Lower leg skin (tissue), 3 donors: ENCODE measurements around the gene CEP85.

Experiments used
- POLR2A ChIP-seq, 2 donors: fragments of 450-650 bp; IDR thresholded peaks; one replicate each; pipeline ENCODE4 v1.6.1; 2016 to 2017; ENCODE audit warnings: antibody characterized with exemption in 2 of 2, mild to moderate bottlenecking in 1 of 2, moderate library complexity in 1 of 2
- TF ChIP-seq, protein P1 (sequence below), 3 donors: fragments of 450-650 bp; IDR thresholded peaks; one replicate each; pipeline ENCODE4 v1.5.1; 2016; ENCODE audit warnings: antibody characterized with exemption in 3 of 3, mild to moderate bottlenecking in 3 of 3, moderate library complexity in 2 of 3

DNA sequence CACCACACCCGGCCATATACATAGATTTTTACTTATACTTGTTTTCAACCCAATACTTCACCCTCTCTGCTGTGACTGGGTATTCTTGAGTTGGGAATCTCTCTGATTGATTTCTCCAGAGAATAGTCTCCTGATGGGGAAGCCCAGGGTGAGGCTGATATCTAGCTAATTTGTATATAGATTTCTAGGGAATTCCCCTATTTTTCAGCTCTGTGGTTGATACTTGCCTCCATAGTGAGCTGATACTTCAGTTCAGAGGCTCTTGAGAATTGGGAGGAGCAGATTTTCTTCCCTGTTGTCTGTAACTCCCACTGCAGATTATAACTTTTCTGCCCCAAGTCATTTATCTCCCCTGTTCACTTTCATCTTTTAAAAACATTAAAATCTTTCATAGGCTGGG is 31.4 kb downstream of the CEP85 start:
- TF ChIP-seq POLR2A (IDR thresholded peaks at IDR 0.05), result no peak
- TF ChIP-seq, protein P1, sequence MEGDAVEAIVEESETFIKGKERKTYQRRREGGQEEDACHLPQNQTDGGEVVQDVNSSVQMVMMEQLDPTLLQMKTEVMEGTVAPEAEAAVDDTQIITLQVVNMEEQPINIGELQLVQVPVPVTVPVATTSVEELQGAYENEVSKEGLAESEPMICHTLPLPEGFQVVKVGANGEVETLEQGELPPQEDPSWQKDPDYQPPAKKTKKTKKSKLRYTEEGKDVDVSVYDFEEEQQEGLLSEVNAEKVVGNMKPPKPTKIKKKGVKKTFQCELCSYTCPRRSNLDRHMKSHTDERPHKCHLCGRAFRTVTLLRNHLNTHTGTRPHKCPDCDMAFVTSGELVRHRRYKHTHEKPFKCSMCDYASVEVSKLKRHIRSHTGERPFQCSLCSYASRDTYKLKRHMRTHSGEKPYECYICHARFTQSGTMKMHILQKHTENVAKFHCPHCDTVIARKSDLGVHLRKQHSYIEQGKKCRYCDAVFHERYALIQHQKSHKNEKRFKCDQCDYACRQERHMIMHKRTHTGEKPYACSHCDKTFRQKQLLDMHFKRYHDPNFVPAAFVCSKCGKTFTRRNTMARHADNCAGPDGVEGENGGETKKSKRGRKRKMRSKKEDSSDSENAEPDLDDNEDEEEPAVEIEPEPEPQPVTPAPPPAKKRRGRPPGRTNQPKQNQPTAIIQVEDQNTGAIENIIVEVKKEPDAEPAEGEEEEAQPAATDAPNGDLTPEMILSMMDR (IDR thresholded peaks at IDR 0.05), result no peak
